ENCODE results near the gene OSER1.

DNA sequence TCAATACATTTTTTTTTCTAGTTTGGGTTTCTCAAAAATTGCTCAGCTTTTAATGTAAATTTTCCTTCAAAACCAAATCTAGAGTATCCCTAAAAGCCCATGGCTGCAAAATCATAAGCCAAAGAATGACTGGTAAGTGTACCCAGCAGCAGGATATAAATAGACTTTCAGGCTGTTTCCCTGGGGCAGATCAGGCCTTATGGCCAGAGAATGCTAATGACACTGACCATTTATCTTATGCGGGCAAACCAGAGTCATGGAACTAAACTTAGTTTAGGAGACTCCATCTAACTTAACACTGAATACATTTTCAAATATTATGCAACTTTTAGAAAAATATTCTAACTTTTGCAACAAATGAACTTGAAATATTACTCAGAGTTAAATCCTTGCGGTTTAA, 7.4 kb downstream of the OSER1 start:
- TF ChIP-seq, protein P1, sequence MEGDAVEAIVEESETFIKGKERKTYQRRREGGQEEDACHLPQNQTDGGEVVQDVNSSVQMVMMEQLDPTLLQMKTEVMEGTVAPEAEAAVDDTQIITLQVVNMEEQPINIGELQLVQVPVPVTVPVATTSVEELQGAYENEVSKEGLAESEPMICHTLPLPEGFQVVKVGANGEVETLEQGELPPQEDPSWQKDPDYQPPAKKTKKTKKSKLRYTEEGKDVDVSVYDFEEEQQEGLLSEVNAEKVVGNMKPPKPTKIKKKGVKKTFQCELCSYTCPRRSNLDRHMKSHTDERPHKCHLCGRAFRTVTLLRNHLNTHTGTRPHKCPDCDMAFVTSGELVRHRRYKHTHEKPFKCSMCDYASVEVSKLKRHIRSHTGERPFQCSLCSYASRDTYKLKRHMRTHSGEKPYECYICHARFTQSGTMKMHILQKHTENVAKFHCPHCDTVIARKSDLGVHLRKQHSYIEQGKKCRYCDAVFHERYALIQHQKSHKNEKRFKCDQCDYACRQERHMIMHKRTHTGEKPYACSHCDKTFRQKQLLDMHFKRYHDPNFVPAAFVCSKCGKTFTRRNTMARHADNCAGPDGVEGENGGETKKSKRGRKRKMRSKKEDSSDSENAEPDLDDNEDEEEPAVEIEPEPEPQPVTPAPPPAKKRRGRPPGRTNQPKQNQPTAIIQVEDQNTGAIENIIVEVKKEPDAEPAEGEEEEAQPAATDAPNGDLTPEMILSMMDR (IDR thresholded peaks at IDR 0.05) = no peak
- no peak for TF ChIP-seq POLR2A (IDR thresholded peaks at IDR 0.05)

Data from lower leg skin (tissue), 3 donors.